Smooth muscle cell (in vitro differentiated cells): ENCODE results near the gene CST1. TPM values are rescaled to one million over a fixed set of nuclear protein-coding genes. Genes with fewer than 3 reads are reported as not detected.
"Not testable (repeated sequence)": the region's sequence is repeated elsewhere in the genome, so short reads cannot be mapped to it uniquely, and the experiment has no call there.

ENCODE experiments used
- DNase-seq: peaks from one replicate; lab custom pipeline; 2025; ENCODE audit not compliant: unreplicated experiment; lab: John Stamatoyannopoulos, UW
- H2AFZ ChIP-seq: fragments of 200-600 bp; sonication (generic); 2 replicates; pipeline ENCODE4 v1.6.0; 2016; ENCODE audit warnings: antibody characterized with exemption, low read depth, mild to moderate bottlenecking
- H3F3A ChIP-seq: fragments of 200-600 bp; sonication (generic); 2 replicates; pipeline ENCODE4 v1.6.0; 2017; ENCODE audit warnings: antibody characterized with exemption, low read depth
- H3K27ac ChIP-seq: fragments of 200-600 bp; sonication (generic); 2 replicates; pipeline ENCODE4 v1.5.1; 2016; ENCODE audit warnings: low read depth, mild to moderate bottlenecking
- H3K27me3 ChIP-seq: fragments of 200-600 bp; sonication (generic); 2 replicates; pipeline ENCODE4 v1.6.1; 2016; ENCODE audit warnings: low read depth, mild to moderate bottlenecking
- H3K36me3 ChIP-seq: fragments of 200-600 bp; sonication (generic); 2 replicates; pipeline ENCODE4 v1.5.1; 2016; ENCODE audit warnings: low read depth
- H3K4me1 ChIP-seq: fragments of 200-600 bp; sonication (generic); 2 replicates; pipeline ENCODE4 v1.5.1; 2016; ENCODE audit warnings: low read depth
- H3K4me2 ChIP-seq: fragments of 200-600 bp; sonication (generic); 2 replicates; pipeline ENCODE4 v1.6.0; 2016; ENCODE audit warnings: mild to moderate bottlenecking
- H3K4me3 ChIP-seq: fragments of 200-600 bp; sonication (generic); 2 replicates; pipeline ENCODE4 v1.5.1; 2016; ENCODE audit warnings: mild to moderate bottlenecking
- H3K79me2 ChIP-seq: fragments of 200-600 bp; sonication (generic); 2 replicates; pipeline ENCODE4 v1.6.0; 2016; ENCODE audit warnings: low read depth, mild to moderate bottlenecking
- H3K9ac ChIP-seq: fragments of 200-600 bp; sonication (generic); 2 replicates; pipeline ENCODE4 v1.6.0; 2016; ENCODE audit warnings: low read depth
- H3K9me3 ChIP-seq: fragments of 200-600 bp; sonication (generic); replicated peaks from 2 replicates; pipeline ENCODE4 v1.5.1; 2016; ENCODE audit warnings: low read depth
- H4K20me1 ChIP-seq: fragments of 200-600 bp; sonication (generic); 2 replicates; pipeline ENCODE4 v1.6.0; 2016; ENCODE audit warnings: low read depth
- WGBS: methylation state at CpG from one replicate; pipeline ENCODE4 v1.1.7; 2016; ENCODE audit warnings: low lambda C conversion rate; 5-methylcytosine and 5-hydroxymethylcytosine counted together
- polyA plus RNA-seq: library from polyadenylated mRNA; unstranded; fragments of >200 nt; fragmentation: Nextera tagmentation; extraction: Ambion mirVana; gene quantifications from 2 replicates; pipeline ENCODE4 v1.2.1, GENCODE V29; 2016
- total RNA-seq: library from RNA; depleted of rRNA; stranded (reverse); fragments of >200 nt; gene quantifications from 2 replicates; pipeline ENCODE4 v1.2.3, GENCODE V29; 2014
- TF ChIP-seq, protein P1 (sequence below): fragments of 200-600 bp; sonication (generic); IDR thresholded peaks from 2 replicates; pipeline ENCODE4 v1.5.1; 2017; ENCODE audit warnings: borderline replicate concordance, mild to moderate bottlenecking, antibody characterized with exemption; ENCODE audit not compliant: insufficient read depth, poor library complexity, severe bottlenecking

CST1 gene
- total and polyA plus RNA-seq, 2 experiments from 2014 or later: 1.9 to 9.3 TPM

GRCh38 chr20:23746321-23746720 is 4.4 kb downstream of the CST1 start:
- 68% methylated on average over 6 of the region's 6 CpGs for WGBS
- no peaks in the 10 kb centered on the region for H3K4me1 ChIP-seq
- H3K27me3 ChIP-seq: no peaks in the 10 kb centered on the region
- no peak for DNase-seq
- no peak overlapping the region for H3K9ac ChIP-seq
- no peaks in the 10 kb centered on the region for H4K20me1 ChIP-seq
- no peaks in the 10 kb centered on the region for H3K79me2 ChIP-seq
- no peaks in the 10 kb centered on the region for H3K36me3 ChIP-seq
- H3K27ac ChIP-seq: no peak overlapping the region
- H3K4me3 ChIP-seq: no peak overlapping the region
- no peaks in the 10 kb centered on the region for H3K9me3 ChIP-seq
- TF ChIP-seq, protein P1, sequence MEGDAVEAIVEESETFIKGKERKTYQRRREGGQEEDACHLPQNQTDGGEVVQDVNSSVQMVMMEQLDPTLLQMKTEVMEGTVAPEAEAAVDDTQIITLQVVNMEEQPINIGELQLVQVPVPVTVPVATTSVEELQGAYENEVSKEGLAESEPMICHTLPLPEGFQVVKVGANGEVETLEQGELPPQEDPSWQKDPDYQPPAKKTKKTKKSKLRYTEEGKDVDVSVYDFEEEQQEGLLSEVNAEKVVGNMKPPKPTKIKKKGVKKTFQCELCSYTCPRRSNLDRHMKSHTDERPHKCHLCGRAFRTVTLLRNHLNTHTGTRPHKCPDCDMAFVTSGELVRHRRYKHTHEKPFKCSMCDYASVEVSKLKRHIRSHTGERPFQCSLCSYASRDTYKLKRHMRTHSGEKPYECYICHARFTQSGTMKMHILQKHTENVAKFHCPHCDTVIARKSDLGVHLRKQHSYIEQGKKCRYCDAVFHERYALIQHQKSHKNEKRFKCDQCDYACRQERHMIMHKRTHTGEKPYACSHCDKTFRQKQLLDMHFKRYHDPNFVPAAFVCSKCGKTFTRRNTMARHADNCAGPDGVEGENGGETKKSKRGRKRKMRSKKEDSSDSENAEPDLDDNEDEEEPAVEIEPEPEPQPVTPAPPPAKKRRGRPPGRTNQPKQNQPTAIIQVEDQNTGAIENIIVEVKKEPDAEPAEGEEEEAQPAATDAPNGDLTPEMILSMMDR: no peak
- H3F3A ChIP-seq: no peaks in the 10 kb centered on the region
- H3K4me2 ChIP-seq: no peak overlapping the region
- H2AFZ ChIP-seq: no peak overlapping the region

DNA sequence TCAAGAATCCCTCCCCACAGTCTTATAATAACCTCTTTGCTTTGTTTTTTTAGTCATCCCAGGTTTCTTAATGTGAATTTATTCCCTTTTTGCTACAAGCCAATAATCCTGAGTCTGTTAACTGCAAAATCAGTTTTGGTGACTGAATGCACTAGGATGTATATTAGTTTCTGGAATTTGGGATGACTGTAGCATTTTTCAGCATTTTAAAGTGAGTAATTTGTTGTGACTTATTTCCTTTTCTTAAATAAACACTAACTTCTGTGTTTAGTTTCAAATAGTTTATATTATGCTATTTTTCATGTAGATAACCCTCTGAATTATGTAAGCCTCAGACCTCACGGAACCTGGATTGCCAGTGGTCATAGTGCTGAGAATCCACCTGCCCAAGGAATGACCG is 5.5 kb downstream of the CST1 start:
- Histone ChIP-seq H3K79me2 (no peaks in the 10 kb centered on the region), H2AFZ (no peak overlapping the region), H3K27ac (no peak overlapping the region), H3K9ac (no peak overlapping the region), H3K36me3 (no peaks in the 10 kb centered on the region), H3K4me3 (no peak overlapping the region), H3K4me2 (no peak overlapping the region), H4K20me1 (no peaks in the 10 kb centered on the region), H3K9me3 (no peaks in the 10 kb centered on the region), H3F3A (no peaks in the 10 kb centered on the region), H3K4me1 (no peaks in the 10 kb centered on the region), H3K27me3 (no peaks in the 10 kb centered on the region)
- WGBS: 91% methylated on average over 2 of the region's 2 CpGs
- no peak for DNase-seq
- TF ChIP-seq, protein P1: no peak

GRCh38 chr20:23744817-23745216 is 5.9 kb downstream of the CST1 start:
- Histone ChIP-seq H3K36me3 (no peaks in the 10 kb centered on the region), H3K79me2 (no peaks in the 10 kb centered on the region), H3F3A (no peaks in the 10 kb centered on the region), H3K4me3 (no peak overlapping the region), H3K27me3 (no peaks in the 10 kb centered on the region), H3K4me2 (no peak overlapping the region), H3K9ac (no peak overlapping the region), H3K9me3 (no peaks in the 10 kb centered on the region), H3K27ac (no peak overlapping the region), H2AFZ (no peak overlapping the region), H4K20me1 (no peaks in the 10 kb centered on the region), H3K4me1 (no peaks in the 10 kb centered on the region)
- WGBS: 91% methylated on average over 1 of the region's 1 CpG
- TF ChIP-seq, protein P1: no peak
- no peak for DNase-seq

- not testable (repeated sequence) for DNase-seq, H3K27me3 ChIP-seq, H3K9ac ChIP-seq, H3F3A ChIP-seq, H3K27ac ChIP-seq, H3K36me3 ChIP-seq, H3K4me1 ChIP-seq, H3K79me2 ChIP-seq, H2AFZ ChIP-seq, H3K4me2 ChIP-seq, H4K20me1 ChIP-seq, H3K9me3 ChIP-seq, H3K4me3 ChIP-seq
- WGBS: 73% methylated on average over 3 of the region's 3 CpGs
Observed at GRCh38 chr20:23735391-23735790, 15.3 kb downstream of the CST1 start.

DNA sequence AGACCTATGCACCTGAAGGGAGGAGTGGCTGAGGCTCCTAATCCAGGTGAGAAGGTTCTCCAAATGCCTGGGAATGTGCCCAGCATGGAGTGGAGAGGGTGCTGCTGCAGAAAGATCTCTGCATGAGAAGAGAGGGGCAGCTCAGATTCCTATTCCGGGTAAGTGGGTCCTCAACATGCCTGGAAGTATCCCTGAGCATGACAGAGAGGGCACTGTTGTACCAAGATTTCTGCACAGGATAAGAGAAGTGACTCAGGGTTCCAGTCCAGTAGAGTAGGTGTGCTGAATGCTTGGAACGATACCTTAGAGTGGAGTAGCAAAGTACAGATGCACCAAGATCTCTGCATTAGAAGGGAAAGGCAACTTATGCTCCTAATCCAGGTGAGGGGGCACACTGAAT is 15.8 kb downstream of the CST1 start:
- H3K27ac ChIP-seq, H3K9ac ChIP-seq, DNase-seq, H3F3A ChIP-seq, H3K4me2 ChIP-seq, H3K27me3 ChIP-seq, H3K4me3 ChIP-seq, H3K4me1 ChIP-seq, H3K79me2 ChIP-seq, H2AFZ ChIP-seq, H3K36me3 ChIP-seq, H4K20me1 ChIP-seq, H3K9me3 ChIP-seq: not testable (repeated sequence)
- 83% methylated on average over 2 of the region's 2 CpGs for WGBS

DNA sequence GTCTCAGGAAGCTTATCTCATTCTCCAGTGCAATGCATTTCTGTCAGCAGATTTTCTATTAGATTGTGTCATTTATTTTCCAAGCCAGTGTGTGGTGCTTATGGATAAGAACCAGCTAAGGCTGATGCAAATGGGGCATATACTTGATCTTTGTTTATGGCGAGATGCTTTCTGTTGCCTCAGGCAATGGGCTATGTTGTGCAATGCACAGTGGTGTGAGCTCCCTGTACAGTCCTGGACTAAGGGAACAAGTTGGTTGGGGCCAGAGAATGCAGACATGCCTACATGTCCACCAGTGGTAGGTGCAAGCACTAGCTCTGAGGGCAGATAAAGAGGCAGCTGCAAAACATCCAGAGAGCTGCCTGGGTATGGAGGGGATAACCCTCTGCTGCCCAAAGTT is 16.3 kb downstream of the CST1 start:
- H3F3A ChIP-seq, H3K27ac ChIP-seq, H2AFZ ChIP-seq, H4K20me1 ChIP-seq, H3K27me3 ChIP-seq, H3K79me2 ChIP-seq, H3K36me3 ChIP-seq, H3K9ac ChIP-seq, H3K9me3 ChIP-seq, H3K4me3 ChIP-seq, H3K4me1 ChIP-seq, H3K4me2 ChIP-seq, DNase-seq: not testable (repeated sequence)
- 90% methylated on average over 1 of the region's 1 CpG for WGBS
